GM12878 (cell line): ENCODE measurements around the gene GABBR2. TPM values are rescaled to one million over a fixed set of nuclear protein-coding genes. Genes with fewer than 3 reads are reported as not detected.

Experiments used
- ATAC-seq: fragments of 200-7000 bp; cut with Tn5 transposase; 3 replicates; pipeline ENCODE4 v1.9.1; 2020; ENCODE audit warnings: mild to moderate bottlenecking, moderate library complexity
- BruUV-seq: library from RNA; stranded (reverse); fragments of 400-500 nt; replicated peaks from 2 replicates; lab custom pipeline; 2021; lab: Mats Ljungman, UMichigan
- CTCF ChIA-PET: fragments of 300-600 bp; sonication (Branson Sonifier 250); formaldehyde crosslinking; extraction: SDS; loops from one replicate; lab custom pipeline; 2021; ENCODE audit warnings: inconsistent platforms; lab: Yijun Ruan, JAX
- POLR2A ChIA-PET: fragments of 350-600 bp; formaldehyde crosslinking; extraction: SDS; loops from one replicate; lab custom pipeline; 2021; ENCODE audit warnings: inconsistent platforms; lab: Charles Lee
- RAD21 ChIA-PET: fragments of 300-600 bp; sonication (Branson Sonifier 250); formaldehyde crosslinking; loops from one replicate; lab custom pipeline; 2023; ENCODE audit warnings: antibody characterized with exemption; ENCODE audit not compliant: unreplicated experiment; lab: Charles Lee
- SMC1A ChIA-PET: fragments of 300-600 bp; sonication (Branson Sonifier 250); formaldehyde crosslinking; loops from one replicate; lab custom pipeline; 2023; ENCODE audit not compliant: unreplicated experiment, uncharacterized antibody; lab: Charles Lee
- DNase-seq: peaks from one replicate; pipeline ENCODE4 v3.0.0-alpha.2; 2011; ENCODE audit warnings: low read depth, low spot score
- FAIRE-seq: peaks from 3 replicates; lab custom pipeline; 2011; peaks lifted over from hg19 to GRCh38; lab: Jason Lieb, UNC
- H2AFZ ChIP-seq: 2 replicates; pipeline ENCODE4 v1.6.0; 2011; ENCODE audit warnings: low read depth, low read length, control low read depth; ENCODE audit not compliant: control insufficient read depth
- H3K27ac ChIP-seq: 2 replicates; pipeline ENCODE4 v1.5.1; 2011; ENCODE audit warnings: control low read depth; ENCODE audit not compliant: control insufficient read depth, insufficient read depth
- H3K27me3 ChIP-seq, 2 experiments: replicated peaks in 1 of 2; 2 replicates each; pipeline versions ENCODE4 v1.6.0 to v1.6.1; 2011; ENCODE audit warnings: low read length in 1 of 2; ENCODE audit not compliant: control insufficient read depth in 2 of 2, insufficient read depth in 2 of 2
- H3K36me3 ChIP-seq, 2 experiments: 2 replicates each; pipeline ENCODE4 v1.5.1; 2011; ENCODE audit warnings: low read length in 1 of 2; ENCODE audit not compliant: control insufficient read depth in 2 of 2, insufficient read depth in 2 of 2
- H3K4me1 ChIP-seq: 2 replicates; pipeline ENCODE4 v1.6.1; 2011; ENCODE audit warnings: mild to moderate bottlenecking, low read length, moderate library complexity, mixed read lengths; ENCODE audit not compliant: control insufficient read depth, insufficient read depth
- H3K4me2 ChIP-seq: 2 replicates; pipeline ENCODE4 v1.6.0; 2011; ENCODE audit warnings: control low read depth; ENCODE audit not compliant: control insufficient read depth, insufficient read depth
- H3K4me3 ChIP-seq: fragments of 200-600 bp; sonication (generic); 2 replicates; pipeline ENCODE4 v1.5.1; 2016
- H3K79me2 ChIP-seq: 2 replicates; pipeline ENCODE4 v1.6.0; 2011; ENCODE audit warnings: low read length; ENCODE audit not compliant: control insufficient read depth, insufficient read depth
- H3K9ac ChIP-seq: 2 replicates; pipeline ENCODE4 v1.8.0; 2011; ENCODE audit warnings: low read length, control low read depth, mixed read lengths; ENCODE audit not compliant: control insufficient read depth, insufficient read depth
- H3K9me3 ChIP-seq: replicated peaks from 3 replicates; pipeline ENCODE4 v1.5.1; 2011; ENCODE audit warnings: mild to moderate bottlenecking, low read length; ENCODE audit not compliant: control insufficient read depth, insufficient read depth
- H4K20me1 ChIP-seq: 2 replicates; pipeline ENCODE4 v1.6.0; 2011; ENCODE audit not compliant: control insufficient read depth, insufficient read depth
- FOXK2 ChIP-seq: fragments of 450-650 bp; IDR thresholded peaks from 2 replicates; pipeline ENCODE4 v1.6.1; 2017; ENCODE audit warnings: mild to moderate bottlenecking, moderate library complexity
- HDAC2 ChIP-seq: fragments of 200-600 bp; sonication (generic); IDR thresholded peaks from 2 replicates; pipeline ENCODE4 v1.6.1; 2017
- LARP7 ChIP-seq: fragments of 450-650 bp; IDR thresholded peaks from 2 replicates; pipeline ENCODE4 v1.6.1; 2017; ENCODE audit warnings: mild to moderate bottlenecking
- MYC ChIP-seq: IDR thresholded peaks from 2 replicates; pipeline ENCODE4 v1.6.1; 2011; ENCODE audit warnings: mild to moderate bottlenecking, low read length, moderate library complexity, inconsistent platforms; ENCODE audit not compliant: insufficient read depth, insufficient replicate concordance, insufficient read length, severe bottlenecking
- NFYB ChIP-seq: IDR thresholded peaks from 2 replicates; pipeline ENCODE4 v1.6.1; 2011; ENCODE audit warnings: low read depth, mild to moderate bottlenecking, low read length, improper control_type of control experiment, moderate library complexity; ENCODE audit not compliant: insufficient read depth
- RB1 ChIP-seq: fragments of 450-650 bp; formaldehyde crosslinking; IDR thresholded peaks from 2 replicates; pipeline ENCODE4 v1.6.1; 2017; ENCODE audit warnings: mild to moderate bottlenecking, borderline replicate concordance
- ZSCAN29 ChIP-seq: fragments of 450-650 bp; IDR thresholded peaks from 2 replicates; pipeline ENCODE4 v1.6.1; 2017; ENCODE audit warnings: mild to moderate bottlenecking, moderate library complexity
- WGBS: methylation state at CpG from one replicate; pipeline ENCODE4 v1.1.6; 2016; ENCODE audit warnings: low lambda C conversion rate; ENCODE audit not compliant: insufficient replicate concordance, insufficient coverage; ENCODE audit errors: missing lambda C conversion rate; 5-methylcytosine and 5-hydroxymethylcytosine counted together
- in situ Hi-C: fragments of 300-500 bp; cut with MboI; formaldehyde crosslinking; loops from 9 replicates; pipeline ENCODE4 v1.14.3; 2018; ENCODE audit warnings: mixed read lengths
- intact Hi-C: fragments of 100-400 bp; cut with micrococcal nuclease; formaldehyde crosslinking; loops from one replicate; pipeline ENCODE4 v1.14.2; 2022; ENCODE audit not compliant: unreplicated experiment
- polyA plus RNA-seq, 11 experiments: library from polyadenylated mRNA; depleted of rRNA in 4 of 11; unstranded in 6 of 11; stranded (reverse) in 5 of 11; fragments of >200 nt; fragmentation: Nextera tagmentation in 4 of 11; fragmentation: Illumina TruSeq in 1 of 11; extraction: Ambion mirVana in 4 of 11; extraction: Trizol in 1 of 11; gene quantifications; 1 replicate in 1 of 11; 2 replicates in 10 of 11; pipeline versions ENCODE4 v1.2.1 to v1.2.3, GENCODE V29; 2011 to 2016; ENCODE audit warnings: inconsistent platforms in 2 of 11, missing spikeins in 2 of 11, low read depth in 1 of 11
- total RNA-seq, 4 experiments: library from RNA; depleted of rRNA in 3 of 4; stranded (reverse); fragments of >200 nt in 3 of 4; fragmentation: Illumina TruSeq in 1 of 4; extraction: Trizol in 1 of 4; gene quantifications; 2 replicates each; pipeline versions ENCODE4 v1.2.1 to v1.2.3, GENCODE V29; 2013 to 2021
- TF ChIP-seq, protein P1 (sequence below): IDR thresholded peaks from 2 replicates; pipeline ENCODE4 v1.6.1; 2011; ENCODE audit warnings: borderline replicate concordance, low read depth, mild to moderate bottlenecking, moderate library complexity, mixed read lengths, low read length; ENCODE audit not compliant: insufficient read depth; ENCODE audit errors: extremely low read length
- TF ChIP-seq, protein P2 (sequence below): IDR thresholded peaks from 2 replicates; pipeline ENCODE4 v1.6.1; 2011; ENCODE audit warnings: mild to moderate bottlenecking, low read depth, low read length, moderate library complexity; ENCODE audit not compliant: insufficient replicate concordance
- TF ChIP-seq, protein P3 (sequence below): IDR thresholded peaks from 2 replicates; pipeline ENCODE4 v1.6.1; 2012; ENCODE audit warnings: low read length, inconsistent platforms
- TF ChIP-seq, protein P4 (sequence below): fragments of 450-650 bp; IDR thresholded peaks from 2 replicates; pipeline ENCODE4 v1.6.1; 2016; ENCODE audit warnings: mild to moderate bottlenecking

The GABBR2 gene
- total and polyA plus RNA-seq, 10 of the 15 experiments (the other 5 are each of a cell fraction or from before 2014, with no cell fraction given) = 0.02 to 2.2 (median 0.06) TPM; not detected in 2

DNA sequence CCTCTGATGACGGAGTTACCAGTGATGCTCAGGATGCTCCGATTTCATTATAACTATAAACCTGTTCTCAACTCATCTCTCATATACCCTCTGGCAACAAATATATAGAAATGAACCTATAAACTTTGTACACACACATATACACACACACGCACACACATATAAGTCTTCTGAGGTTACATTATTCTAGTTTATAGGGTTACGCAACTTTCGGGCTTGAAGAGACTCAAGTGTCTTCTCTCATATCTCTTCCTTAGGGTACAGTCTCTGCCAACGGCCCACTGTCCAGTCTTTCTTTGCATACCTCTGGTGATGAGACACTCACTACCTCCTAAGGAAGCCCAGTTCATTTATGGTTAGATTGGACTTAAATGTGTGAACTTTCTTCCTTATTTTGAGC, 383.9 kb downstream of the GABBR2 start (continued):
- TF ChIP-seq RB1 = no peak

DNA sequence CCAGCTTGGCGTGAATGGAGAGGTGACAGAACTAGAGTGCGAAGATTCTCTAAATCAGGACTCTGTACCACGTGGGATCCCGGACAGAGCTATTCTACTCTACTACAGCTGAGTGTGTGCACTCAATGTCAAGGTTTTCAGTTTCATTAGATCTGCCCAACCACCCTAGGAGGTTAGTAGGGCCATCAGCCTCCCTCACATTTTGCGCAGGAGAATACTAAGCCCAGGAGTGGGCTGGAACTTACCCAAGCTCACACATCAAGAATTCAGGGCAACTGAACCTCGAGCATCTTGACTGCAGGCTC, 385.0 kb downstream of the GABBR2 start:
- POLR2A ChIA-PET = no interaction called here
- Histone ChIP-seq H3K9me3 (no peaks in the 10 kb centered on the region), H3K4me2 (no peak overlapping the region), H3K27me3 (no peaks in the 10 kb centered on the region; a peak in 1 of 4 replicates), H3K27ac (no peak overlapping the region), H3K79me2 (no peaks in the 10 kb centered on the region), H4K20me1 (no peaks in the 10 kb centered on the region), H2AFZ (no peak overlapping the region), H3K9ac (no peak overlapping the region), H3K36me3 (no peaks in the 10 kb centered on the region), H3K4me1 (no peaks in the 10 kb centered on the region), H3K4me3 (no peak overlapping the region)
- in situ Hi-C loops (no loop called here), intact Hi-C loops (no loop called here)
- BruUV-seq = no TSS peak
- RAD21 ChIA-PET = no interaction called here
- DNase-seq = no peak
- SMC1A ChIA-PET = interaction anchor here (0.9 kb wide), 1 partner anchor 343 kb away, joined by 3 read pairs; no protein-coding TSS in a partner anchor
- no peak for ATAC-seq
- WGBS = 53% methylated on average over 6 of the region's 6 CpGs
- no peak for FAIRE-seq
- TF ChIP-seq NFYB (no peak), FOXK2 (no peak), HDAC2 (no peak), MYC (no peak), LARP7 (no peak), ZSCAN29 (no peak)
- TF ChIP-seq, protein P1, sequence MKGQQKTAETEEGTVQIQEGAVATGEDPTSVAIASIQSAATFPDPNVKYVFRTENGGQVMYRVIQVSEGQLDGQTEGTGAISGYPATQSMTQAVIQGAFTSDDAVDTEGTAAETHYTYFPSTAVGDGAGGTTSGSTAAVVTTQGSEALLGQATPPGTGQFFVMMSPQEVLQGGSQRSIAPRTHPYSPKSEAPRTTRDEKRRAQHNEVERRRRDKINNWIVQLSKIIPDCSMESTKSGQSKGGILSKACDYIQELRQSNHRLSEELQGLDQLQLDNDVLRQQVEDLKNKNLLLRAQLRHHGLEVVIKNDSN = no peak
- TF ChIP-seq, protein P2, sequence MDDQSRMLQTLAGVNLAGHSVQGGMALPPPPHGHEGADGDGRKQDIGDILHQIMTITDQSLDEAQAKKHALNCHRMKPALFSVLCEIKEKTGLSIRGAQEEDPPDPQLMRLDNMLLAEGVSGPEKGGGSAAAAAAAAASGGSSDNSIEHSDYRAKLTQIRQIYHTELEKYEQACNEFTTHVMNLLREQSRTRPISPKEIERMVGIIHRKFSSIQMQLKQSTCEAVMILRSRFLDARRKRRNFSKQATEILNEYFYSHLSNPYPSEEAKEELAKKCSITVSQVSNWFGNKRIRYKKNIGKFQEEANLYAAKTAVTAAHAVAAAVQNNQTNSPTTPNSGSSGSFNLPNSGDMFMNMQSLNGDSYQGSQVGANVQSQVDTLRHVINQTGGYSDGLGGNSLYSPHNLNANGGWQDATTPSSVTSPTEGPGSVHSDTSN = no peak
- TF ChIP-seq, protein P3, sequence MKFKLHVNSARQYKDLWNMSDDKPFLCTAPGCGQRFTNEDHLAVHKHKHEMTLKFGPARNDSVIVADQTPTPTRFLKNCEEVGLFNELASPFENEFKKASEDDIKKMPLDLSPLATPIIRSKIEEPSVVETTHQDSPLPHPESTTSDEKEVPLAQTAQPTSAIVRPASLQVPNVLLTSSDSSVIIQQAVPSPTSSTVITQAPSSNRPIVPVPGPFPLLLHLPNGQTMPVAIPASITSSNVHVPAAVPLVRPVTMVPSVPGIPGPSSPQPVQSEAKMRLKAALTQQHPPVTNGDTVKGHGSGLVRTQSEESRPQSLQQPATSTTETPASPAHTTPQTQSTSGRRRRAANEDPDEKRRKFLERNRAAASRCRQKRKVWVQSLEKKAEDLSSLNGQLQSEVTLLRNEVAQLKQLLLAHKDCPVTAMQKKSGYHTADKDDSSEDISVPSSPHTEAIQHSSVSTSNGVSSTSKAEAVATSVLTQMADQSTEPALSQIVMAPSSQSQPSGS = no peak
- TF ChIP-seq, protein P4, sequence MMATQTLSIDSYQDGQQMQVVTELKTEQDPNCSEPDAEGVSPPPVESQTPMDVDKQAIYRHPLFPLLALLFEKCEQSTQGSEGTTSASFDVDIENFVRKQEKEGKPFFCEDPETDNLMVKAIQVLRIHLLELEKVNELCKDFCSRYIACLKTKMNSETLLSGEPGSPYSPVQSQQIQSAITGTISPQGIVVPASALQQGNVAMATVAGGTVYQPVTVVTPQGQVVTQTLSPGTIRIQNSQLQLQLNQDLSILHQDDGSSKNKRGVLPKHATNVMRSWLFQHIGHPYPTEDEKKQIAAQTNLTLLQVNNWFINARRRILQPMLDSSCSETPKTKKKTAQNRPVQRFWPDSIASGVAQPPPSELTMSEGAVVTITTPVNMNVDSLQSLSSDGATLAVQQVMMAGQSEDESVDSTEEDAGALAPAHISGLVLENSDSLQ = no peak
- CTCF ChIA-PET = interaction anchor here (0.5 kb wide), 1 partner anchor 199 kb away, joined by 3 read pairs; no protein-coding TSS in a partner anchor
